ENCODE data around the gene EIF1.
"Not testable (repeated sequence)": the region's sequence is repeated elsewhere in the genome, so short reads cannot be mapped to it uniquely, and the experiment has no call there.

The EIF1 gene

DNA sequence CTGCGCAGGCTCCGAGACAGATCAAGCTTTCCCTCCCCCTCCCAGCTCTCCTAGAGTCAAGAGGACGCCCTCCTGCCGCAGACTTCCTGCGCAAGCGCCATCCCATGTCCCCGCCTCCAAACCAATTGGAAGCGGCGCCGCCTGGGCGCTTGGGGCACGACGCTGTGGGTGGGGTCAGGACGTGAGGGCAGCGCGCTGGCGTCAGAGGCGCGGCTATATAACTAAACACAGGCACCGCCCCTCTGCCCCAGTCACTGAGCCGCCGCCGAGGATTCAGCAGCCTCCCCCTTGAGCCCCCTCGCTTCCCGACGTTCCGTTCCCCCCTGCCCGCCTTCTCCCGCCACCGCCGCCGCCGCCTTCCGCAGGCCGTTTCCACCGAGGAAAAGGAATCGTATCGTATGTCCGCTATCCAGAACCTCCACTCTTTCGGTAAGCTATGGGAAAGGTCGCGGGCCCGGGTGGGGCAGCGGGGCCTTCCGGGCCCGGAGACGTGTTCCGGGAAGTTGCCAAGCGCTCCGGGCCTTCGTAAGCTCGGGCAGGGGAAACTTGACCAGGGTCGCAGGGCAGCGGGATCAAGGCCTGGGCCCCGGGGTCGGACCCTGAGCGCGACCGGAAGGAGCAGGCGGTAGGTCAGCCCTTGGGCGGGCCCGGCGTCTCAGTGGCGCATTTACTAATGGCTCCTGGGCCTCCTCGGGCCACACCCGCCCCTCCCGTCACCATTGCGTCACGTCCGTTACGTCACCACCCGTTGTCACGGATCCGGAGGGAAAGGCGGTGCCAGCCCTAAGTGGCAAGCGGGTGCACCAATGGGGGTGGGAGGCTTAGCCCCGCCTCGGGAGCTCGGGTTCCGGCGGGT, at the start of gene EIF1:
Gene EIF1, plus strand, starts transcription at position 245 of the 856 bp plus-strand sequence. Its CDS starts 154 bp downstream, at position 399.
- peak; percentile 100 for DNase-seq (ENCODE audit: low read depth in 2 of 2)

DNA sequence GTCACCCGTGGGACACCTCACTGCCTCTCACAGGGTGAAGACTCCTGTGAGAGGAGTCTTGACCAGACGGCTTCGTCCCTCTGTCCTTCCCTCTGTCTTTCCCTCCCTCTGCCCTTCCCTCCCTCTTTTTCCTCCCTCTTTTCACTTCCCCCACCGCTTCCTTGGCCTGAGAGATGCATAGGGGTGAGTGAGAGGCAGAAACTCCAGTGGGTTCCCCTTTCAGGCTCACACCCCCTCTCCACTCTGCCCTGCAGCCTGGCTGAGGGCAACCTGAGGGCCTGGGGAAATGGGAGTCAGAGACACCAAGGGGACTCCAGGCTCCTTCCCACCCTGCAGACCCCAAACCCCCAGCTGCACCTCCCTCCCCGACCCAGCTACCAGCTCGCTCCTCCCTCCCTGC, 49.7 kb upstream of the EIF1 start:
- no peak for DNase-seq (ENCODE audit: low read depth in 2 of 2)

DNA sequence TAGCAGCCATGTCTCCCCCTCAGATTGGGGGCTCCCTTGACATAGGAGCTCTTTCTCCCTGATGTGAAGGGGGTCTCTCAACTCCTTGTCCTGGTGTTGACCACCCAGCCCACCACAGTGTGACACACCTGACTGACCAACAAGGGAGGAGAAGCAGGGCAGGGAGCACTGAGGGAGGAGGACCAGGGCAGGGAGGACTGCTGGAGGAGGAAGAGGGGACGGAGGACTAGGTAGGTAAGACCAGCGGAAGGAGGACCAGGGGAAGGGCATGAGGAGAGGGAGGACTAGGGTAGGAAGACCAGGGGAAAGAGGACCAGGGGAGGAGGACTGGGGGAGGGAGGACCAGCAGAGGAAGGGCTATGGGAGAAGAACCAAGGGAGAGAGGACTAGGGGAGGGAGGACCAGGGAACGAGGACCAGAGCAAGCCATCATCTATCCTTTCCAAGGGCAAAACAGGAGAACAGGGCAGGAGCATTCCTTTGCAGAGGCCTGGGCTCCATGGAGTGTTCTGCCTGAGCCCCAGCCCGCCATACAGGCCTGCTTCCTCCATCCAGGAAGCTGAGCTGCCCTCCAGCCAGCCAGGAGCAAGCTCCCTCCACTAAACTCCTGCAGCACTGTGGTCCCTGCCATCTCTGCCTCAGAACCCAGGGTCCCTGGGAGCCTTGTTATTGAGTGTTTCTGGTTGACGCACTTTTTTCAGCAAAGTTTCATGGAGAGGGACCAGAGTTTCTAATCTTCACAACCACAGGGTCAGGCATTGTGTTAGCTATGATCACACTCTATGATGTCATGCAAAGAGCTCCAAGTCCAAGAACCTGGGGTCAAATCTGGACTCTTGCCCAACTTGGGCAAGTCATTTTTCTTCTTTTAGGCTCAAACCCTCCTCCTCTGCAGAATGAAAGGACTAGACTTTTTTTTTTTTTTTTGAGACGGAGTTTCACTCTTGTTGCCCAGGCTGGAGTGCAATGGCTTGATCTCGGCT, 48.9 kb upstream of the EIF1 start:
- DNase-seq (ENCODE audit: low read depth in 2 of 2) = no peak

DNA sequence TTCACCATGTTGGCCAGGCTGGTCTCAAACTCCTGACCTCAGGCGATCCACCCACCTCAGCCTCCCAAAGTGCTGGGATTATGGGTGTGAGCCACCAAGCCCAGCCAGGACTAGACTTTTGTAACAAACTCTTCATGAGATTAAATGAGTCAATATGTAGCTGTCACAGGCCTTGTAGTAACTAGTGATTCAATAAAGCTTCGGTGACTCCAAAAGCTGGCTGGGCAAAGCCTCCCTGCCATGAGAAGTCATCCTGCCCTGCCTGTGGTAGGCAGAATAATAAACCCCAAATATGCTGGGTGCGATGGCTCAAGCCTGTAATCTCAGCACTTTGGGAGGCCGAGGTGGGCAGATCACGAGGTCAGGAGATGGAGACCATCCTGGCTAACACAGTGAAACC, 48.1 kb upstream of the EIF1 start:
- not testable (repeated sequence) for DNase-seq (ENCODE audit: low read depth in 2 of 2)

DNA sequence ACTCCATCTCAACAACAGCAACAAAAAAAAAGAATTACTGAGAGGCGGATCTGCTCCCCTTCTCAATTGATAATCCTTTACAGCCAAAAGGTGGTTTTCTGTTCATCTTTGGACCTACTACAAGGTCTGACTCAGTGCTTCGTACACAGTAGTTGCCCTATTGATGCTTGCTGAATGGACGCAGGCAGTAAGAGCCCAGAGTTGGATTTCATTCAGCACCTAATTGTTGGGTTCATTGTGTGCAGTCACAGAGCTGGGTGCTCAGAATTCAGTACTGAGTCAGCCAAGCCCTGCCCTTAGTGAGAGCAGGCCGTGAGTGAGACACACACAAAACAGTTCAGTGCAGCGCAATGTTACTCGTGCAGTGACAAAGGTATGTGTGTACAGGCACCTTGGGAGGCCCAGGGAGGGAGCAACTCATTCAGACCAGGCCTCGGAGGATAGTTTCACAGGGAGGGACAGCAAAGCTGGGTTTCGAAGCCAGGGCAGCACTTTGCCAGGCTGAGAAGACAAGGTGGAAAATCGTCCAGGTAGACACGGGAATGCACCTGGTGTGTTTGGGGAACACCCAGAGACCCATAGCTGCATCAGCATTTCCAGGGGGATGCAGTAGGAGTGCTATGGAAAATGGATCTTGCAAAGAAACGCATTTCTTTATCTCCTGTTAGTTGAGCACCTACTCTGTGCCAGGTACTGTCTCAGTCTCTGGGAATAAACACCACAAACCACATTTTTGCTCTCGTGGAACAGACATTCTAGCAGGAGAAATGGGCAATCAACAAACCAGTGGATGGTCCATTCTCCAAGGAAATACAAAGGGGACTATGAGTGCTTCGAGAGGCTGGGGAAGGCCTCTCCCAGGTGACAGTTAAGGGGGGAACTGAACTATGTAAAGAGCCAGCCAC, 46.2 kb upstream of the EIF1 start:
- no peak for DNase-seq (ENCODE audit: low read depth in 2 of 2)

DNA sequence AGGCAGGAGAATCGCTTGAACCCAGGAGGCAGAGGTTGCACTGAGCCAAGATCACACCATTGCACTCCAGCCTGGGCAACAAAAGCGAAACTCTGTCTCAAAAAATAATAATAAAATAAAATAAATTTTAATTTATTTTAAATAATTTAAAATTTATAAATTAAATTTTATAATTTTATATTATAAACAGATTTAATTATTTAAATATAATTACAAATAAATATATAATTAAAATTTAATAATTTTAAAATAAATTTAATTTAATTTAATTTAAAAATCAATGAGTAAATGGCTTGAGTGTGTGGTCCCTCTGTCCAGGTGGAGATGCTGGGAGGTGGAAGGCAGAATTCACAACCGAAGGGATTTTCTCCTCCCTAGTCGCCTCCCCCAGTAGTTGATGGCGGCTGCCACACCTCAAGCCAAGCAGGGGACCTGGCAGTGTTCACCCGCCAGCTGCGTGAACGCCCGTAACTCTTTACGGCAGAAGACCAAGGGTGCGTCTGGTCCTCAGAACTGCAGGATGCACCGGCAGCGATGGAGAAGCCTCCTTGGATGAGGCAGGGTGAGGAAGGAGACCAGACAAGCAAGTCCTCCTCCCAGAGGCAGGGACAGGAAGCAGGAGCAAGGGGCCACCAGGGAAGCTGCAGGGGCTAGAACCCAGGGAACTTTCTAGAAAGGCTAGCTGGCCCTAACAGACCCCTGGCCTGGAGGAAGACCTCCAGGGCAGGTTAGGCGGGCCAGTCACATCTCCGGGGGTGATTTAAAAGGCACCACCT, 41.5 kb upstream of the EIF1 start:
- no peak for DNase-seq (ENCODE audit: low read depth in 2 of 2)

DNA sequence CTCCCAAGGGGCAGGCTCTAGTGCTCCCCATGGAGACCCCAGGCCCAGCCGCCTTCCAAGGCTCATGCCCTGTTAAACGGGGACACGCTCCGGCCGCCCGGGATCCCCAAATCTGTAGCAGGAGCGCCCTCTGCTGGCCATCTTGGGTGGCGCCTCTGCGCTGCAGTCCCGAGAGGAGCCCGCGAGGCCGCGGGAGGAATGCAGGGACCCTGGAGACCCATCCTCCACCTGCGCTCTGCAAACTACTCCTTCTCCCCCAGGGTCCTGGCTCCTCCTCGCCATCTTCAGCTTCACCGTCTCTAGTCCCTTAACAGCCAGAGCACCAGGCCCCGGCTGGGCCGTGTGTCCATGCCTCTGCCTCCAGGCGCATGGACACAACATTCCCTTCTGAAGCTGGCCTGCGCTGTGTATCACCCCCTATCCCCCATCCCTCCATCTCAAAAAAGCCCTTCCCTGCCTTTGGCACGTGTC, 40.7 kb upstream of the EIF1 start:
- peak; percentile 90 to 94 for DNase-seq (ENCODE audit: low read depth in 2 of 2)

DNA sequence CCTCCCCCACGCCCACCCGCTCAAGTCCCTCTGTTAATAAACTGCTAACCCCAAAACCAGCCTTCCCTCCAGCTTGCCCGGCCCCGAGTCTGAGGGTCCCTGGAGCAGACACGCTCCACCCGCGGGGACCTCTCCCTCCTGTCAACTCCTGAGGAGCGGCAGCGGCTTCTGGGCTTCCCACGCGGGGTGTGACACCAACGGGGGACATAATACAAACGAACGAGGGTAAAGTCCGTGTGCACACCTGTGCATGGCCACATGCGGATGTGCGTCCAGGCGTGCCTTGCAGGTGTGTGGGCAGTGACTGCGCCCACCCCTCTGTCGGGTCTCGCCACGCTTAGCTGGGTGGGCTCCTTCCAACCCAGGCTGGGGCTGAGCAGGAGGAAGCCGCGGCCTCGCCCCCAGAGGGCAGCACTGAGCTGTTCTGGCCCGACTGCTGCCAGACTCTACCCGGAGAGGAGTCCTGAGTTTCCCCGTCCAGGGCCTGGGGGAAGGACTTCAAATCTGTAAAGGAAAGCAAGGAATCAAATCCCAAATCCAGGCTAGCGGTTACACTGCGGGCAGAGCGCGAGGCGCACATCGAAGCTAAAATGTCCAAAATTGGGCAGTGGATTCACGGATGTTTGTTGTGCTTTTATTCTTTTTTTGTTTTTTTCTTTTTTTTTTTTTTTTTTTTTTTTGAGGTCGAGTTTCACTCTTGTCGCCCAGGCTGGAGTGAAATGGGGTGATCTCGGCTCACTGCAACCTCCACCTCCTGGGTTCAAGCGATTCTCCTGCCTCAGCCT, 40.1 kb upstream of the EIF1 start:
- DNase-seq (ENCODE audit: low read depth in 2 of 2) = peak; percentile 81 to 84

DNA sequence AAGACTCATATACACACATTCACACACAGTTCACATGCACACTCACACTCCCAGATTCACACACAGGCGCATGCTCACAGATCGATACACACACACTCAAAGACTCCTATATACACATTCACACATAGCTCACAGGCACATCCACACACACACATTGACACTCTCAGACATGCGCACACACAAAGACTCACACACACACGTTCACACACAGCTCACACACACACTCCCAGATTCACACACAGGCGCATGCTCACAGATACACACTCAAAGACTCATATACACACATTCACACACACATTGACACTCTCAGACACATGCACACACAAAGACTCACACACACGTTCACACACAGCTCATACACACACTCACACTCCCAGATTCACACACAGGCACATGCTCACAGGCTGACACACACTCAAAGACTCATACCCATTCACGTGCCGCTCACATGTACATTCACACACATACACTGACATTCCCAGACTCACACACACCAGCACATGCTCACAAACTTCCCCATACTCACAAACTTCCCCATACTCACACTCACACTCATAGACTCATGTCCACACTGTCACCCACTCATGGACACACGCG, 38.7 kb upstream of the EIF1 start:
- DNase-seq (ENCODE audit: low read depth in 2 of 2) = no peak

DNA sequence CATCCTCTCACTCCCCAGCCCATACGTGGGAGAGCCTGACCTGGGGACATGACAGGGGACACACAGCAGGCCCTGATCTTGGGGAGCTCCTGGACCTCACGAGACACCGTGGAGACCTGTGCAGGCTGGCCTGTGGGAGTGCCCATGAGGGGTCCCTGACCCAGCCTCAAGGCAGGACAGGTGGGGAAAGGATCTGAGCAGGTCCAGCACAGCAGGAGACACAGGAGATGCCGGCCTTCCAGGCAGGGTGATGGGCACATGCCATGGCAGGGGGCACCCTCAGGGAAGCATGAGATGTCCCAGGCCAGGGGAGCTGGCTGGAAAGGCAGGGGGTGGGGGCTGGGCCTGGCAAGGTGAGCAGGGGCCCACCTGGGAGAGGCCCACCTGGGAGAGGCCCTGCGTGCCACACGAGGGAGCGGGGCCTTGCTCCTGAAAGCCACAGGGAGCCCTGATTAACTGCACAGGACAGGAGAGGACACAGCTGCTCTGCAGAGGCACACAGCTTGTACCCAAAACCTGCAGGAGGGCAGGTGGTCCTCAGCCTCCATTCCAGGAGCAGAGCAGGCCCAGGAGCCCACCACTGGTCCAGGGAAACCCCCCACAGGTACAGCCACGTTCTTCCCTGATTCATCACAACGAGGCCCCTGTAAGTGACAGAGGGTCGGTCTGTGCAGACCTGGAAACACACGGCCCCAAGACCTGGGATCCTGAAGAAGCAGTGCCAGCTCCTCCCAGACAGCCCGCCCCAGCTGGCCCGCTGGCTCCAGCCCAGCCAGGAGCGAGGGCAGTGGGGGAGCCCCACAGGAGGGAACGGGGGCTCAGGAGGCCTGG, 37.7 kb upstream of the EIF1 start:
- no peak for DNase-seq (ENCODE audit: low read depth in 2 of 2)

DNA sequence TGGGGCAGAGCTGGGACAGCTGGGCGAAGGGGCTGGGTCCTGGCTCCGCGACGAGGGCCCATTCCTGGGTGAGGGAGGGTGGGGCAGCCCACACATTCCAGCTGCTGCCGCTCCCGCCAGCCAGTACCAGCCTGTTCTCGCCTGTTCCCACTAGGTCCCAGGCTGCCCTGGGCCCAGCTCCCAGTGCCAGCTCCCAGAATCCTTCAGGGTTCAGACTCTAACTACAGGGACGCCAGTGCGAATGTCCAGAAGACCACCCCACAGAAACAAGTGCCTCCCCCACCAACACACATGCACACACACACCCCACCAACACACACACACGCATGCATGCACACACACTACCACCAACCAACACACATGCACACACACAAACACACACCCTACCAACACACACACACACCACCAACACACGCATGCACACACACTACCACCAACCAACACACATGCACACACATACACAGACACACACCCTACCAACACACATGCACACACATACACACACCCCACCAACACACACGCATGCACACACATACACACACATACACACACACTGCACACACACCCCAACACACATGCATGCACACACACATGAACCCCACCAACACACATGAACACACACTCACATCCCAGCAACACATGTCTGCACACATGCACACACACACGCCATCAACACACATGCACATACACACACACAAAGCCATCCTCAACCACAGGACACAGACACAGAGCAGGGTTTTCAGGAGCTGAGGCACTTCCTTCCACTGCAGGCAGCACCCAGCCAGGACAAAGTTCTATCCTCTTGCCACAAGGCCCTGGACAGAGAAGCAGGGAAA, 36.8 kb upstream of the EIF1 start:
- DNase-seq (ENCODE audit: low read depth in 2 of 2) = no peak

DNA sequence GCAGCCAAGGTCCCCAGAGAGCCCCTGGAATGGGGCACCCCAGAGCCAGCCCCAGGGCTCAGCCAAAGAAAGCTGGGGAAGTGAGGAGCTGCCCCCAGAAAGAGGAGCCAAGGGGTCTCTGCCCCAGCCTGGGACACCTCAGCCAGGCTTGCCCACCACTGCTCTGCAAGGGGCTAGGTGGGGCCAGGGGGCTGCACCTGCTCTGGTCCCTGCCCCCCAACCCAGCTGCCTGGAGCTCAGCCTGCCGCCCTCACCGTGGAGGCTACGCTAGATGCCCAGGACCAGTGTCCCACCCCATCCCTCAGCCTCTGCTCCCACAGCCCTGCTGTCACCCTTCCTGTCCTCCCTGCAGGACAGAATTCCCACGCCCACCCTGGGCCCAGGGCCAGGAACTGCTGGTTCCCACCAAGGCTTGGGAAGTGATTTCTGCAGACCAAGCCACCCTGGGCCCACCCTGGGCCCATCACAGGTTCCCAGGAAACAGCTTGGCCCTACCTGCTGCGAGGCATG, 36.2 kb upstream of the EIF1 start:
- no peak for DNase-seq (ENCODE audit: low read depth in 2 of 2)

DNA sequence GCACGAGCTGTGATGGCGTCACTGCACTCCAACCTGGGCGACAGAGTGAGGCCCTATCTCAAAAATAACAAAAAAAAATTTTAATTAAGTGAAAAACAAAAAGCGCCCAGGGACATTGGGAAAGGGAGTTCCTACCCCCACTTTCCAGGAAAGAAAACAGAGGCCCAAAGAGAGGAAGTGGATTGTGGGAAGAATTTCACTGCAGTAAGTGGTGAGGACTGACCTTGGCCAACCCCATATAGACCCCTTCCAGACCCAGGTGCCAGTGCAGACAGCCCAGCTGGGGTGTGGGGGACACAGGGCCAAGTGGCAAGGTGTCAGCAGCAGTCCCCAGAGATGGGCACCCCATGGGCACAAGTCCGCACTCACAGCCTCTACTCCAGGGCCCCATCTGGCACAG, 35.3 kb upstream of the EIF1 start:
- no peak for DNase-seq (ENCODE audit: low read depth in 2 of 2)

DNA sequence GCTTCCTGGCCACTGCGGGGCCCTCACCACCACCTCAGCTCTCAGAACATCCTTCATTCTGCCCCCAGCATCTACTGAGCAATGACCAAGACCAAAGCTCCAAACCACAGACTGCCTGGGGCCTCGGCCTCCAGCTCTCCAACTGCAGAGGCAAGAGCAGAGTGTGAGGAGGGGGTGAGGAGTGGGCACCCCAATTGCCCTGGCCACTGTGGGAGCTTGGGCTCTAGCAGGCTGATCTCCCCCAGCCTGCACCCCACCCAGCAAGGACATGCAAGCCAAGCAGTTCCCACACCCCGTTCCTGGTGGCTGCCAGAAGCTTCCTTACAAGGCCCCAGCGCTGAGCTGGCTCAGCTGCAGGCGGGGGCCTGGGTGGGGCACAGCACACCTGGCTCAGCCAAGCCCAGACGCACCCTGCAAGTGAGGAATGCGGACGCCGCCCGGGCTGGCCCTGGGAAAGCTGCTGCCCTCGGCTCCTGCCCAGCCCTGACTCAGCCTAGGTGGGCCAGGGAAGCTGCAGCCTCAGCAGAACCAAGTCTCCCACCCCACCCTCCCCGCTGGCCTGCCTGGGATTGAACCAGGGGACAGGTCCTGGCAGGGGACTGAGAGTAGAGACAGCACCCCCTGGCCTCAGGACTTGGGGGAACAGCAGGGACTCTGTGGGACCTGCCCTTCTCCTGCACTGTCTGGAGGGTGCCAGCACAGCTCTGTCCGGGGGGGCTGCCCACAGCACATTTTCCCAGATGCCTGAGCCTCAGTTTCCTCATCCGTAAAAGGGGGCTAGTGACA, 34.6 kb upstream of the EIF1 start:
- DNase-seq (ENCODE audit: low read depth in 2 of 2) = no peak

DNA sequence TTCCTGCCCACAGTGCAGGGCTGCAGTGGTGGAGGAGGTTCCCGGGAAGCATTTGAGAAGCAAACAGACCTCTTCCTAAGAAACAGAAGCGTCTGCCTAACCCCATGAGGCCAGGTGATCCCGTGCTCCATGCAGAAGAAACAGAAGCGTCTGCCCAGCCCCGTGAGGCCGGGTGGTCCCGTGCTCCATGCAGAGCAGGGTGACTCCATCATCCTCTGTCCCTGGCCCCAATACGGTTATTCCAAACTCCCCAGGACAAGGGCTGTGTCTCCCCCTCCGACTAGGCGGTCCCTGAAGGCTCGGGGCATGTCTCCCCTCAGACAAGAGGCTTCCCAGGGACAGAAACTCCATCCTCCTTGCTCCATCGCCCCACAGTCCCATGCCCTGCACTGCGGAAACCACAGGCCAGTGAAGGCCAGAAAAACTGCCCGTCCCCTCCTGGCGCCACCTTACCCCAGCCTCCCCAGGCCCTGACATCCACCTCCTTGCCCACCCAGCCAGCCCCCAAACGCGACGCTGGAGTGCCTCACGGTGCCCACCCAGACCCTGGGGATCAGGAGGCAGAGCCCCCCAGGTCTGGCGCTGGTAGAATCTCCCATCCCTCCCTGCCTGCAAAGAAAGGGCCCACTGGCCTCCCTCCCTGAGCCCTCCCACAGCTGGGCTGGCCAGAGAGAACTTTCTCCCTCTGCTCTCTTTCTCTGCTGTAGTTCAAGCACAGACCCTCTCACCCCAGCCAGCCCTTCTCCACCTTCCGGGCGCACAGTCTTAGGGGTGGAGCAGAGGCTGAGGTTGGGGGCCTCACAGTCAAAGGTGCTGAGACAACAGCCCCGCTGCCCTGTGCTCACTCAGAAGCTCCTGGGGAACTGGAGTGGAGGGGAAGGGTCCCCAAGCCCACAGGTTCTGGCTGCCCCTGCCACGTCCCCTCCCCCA, 33.7 kb upstream of the EIF1 start:
- DNase-seq (ENCODE audit: low read depth in 2 of 2) = no peak
